ENCODE data around the gene TSHZ1. TPM values are rescaled to one million over a fixed set of nuclear protein-coding genes. Genes with fewer than 3 reads are reported as not detected.

TSHZ1 gene
- total RNA-seq, 1 experiment from 2014 or later = 2.7 TPM

DNA sequence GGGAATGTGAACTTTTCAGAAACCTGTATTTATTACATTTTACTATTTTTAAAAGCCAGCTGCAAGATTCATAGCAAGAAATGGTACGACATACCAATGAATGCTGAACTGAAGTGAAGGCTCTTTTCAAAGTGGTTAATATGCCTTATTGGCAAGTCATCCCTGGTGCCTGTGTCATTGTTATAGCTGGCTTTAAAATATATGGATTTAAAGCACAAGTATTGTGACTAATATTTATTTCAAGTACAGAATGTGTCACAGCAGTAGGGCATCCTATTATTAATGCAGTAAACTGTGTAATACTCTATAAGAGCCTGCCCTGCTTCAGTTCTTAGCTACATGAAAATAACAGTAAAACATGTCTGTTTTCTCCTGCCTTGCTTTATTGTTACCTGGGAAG lies 10.8 kb downstream of the TSHZ1 start:
- DNase-seq (ENCODE audit: low spot score) = no peak

DNA sequence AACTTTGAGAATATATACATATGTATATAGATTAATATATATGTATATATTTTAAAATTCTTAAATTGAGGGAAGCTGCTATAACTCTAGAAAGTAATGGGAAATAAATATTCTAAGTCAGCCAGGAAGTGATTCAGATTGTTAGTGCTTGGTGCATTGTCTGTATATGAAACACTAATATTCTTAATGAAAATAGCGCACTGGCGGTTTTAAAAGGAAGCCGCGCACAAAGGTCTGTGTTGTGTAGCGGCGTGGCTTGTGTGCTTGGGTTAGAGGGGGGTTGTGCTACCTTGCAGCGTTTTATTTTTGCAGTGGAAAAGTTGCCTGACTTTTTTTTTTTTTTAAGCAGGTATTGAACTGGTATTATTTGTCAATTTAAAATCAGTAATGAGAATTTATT lies 11.3 kb downstream of the TSHZ1 start:
- DNase-seq (ENCODE audit: low spot score) = no peak

DNA sequence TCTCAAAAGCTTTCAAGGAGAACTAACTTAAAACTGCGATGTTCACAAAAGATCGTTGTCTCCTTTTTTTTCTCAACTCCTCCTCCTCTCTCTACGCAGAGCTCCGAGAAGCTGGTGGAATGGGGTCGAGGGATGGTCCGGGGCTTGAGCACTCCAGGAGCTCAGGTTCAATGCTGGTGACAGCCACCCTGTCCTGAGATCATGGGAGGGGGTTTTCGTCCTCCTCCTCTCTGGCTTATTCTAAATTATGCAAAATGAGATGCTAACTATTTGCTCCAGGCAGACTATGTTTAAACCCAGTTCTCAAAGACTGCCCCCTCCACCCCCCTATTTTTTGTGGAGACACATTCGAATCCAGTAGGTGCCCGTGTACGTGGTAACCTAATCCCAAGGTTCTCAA lies 11.8 kb downstream of the TSHZ1 start:
- DNase-seq (ENCODE audit: low spot score) = no peak

DNA sequence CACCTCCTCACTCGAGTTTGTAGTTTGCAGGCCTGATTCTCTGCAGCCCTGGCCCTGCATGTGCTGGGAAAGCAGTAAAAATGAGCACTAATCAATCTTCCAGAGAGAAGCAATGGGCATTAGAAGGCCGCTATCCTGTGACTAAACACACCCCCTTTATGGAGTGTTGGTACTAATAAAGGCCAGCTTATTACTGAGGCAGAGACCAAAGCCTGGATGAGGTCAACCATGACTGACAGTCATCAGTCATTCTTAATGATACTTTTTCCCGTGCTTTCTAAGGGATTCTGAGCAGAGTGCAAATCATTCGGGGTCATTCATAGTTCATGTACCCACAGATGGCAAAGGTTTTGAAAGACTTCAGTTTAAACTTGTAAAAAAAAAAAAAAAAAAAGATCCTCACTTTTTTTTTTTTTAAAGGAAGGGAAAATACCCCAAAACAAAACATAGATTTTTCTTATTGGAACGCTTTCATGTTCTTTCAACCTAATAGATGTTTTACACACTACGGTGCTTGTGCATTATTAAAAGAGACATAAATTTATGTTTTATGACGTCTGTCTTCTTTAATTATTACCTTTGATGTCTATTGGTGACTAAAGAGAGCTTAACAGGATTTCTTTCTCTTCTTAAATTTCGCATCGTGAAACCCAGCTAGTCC lies 13.2 kb downstream of the TSHZ1 start:
- no peak for DNase-seq (ENCODE audit: low spot score)

DNA sequence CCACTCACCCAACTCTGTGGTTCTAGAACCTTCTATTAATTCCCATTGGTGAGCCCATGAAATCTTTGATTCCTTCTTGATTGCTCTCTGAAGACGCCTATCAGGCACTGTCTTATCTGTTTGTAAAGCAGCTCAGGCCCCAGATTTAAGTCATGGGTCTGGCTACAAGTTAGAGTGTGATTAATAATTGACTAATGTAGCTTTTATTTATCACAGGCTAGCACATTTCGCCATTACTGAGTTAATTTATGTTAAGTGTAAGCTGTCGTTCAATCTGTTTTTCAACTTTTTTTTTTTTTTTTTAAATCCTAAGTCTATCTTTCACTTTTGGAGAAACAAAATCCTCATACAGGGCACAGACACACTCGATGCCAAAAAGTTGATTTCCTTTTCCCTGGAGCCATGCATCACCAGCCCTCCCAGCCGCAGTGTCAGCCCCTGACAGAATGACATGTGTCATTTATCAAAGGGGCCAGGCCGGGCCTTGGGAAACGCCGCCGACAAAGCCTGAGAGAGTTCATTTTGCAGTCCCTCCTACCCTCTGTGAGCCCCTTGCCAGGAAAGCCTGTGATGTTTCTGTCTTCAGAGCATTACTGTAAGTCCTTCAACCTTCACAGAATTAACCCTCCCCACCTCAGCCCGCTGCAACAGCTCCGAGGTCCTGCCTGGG lies 15.8 kb downstream of the TSHZ1 start:
- DNase-seq (ENCODE audit: low spot score) = no peak

DNA sequence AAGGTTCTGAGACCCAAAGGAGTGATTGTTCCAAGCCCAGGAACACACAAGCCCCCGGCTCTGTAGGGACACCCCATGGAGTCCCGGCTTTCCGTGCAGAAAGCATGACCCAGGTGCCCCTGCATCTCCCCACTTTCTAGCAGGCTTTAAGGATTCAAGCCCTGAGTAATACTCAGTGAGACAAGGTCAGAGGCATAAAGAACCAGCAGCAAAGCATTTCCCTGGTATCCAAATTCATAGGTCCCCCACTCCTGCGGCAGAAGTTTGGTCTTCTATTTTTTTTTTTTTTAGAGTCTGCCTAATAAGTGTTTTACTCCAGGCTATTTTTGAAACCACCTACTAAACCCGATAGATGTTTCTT lies 16.3 kb downstream of the TSHZ1 start:
- no peak for DNase-seq (ENCODE audit: low spot score)

DNA sequence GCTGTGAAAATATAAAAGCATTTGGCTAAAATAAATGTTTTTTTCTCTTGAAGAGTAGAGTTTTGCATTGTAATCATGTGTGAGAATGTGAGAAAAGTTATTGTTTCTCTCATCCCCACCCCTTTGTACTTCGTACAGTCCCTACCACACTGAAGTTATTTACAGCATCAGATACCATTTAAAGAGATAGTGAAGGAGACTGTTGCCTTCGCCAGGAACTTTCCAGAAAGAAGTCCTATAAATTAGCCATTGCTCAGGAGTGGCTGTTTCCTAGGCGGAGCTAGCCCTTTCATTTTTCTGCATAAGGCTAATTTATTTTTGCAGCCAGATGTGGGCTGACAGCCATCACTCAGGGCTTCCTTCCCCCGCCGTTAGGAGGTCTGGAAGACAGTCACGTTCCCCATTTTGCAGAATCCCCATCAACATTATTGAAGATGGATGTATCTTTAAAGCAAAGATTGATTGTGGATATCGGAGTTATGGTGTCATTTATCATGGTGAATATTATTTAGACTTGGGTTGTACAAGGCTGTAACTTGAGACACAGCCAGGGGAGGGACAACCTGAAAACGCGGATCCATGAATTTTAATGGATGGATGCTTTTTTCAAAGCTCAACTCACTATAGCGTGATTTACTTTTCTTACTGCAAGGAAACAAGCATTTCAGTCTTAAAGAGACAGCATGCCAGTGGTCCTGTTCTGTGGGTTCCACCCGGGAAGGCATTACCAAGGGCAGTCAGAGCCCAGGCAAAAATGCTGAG lies 17.1 kb downstream of the TSHZ1 start:
- DNase-seq (ENCODE audit: low spot score) = no peak

DNA sequence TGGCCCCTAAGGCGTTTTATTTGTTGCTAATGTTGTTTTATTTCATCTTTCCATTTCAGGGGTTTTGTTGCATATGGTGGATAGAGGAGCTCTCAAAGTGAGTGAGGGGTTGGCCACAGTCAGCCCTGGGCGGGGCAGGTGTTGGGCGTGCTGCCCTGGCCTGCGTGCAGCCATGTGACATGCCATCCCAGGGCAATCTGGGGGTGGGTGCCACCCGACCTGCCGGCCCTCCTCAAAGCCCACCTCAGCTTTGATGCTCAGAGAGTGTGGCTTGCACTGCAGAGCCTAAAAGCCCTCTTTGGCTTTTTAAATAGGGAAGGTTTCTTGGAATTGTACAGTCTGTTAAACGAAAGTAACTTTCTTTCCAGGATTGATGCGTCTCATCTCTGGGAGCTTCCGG lies 18.4 kb downstream of the TSHZ1 start:
- no peak for DNase-seq (ENCODE audit: low spot score)

DNA sequence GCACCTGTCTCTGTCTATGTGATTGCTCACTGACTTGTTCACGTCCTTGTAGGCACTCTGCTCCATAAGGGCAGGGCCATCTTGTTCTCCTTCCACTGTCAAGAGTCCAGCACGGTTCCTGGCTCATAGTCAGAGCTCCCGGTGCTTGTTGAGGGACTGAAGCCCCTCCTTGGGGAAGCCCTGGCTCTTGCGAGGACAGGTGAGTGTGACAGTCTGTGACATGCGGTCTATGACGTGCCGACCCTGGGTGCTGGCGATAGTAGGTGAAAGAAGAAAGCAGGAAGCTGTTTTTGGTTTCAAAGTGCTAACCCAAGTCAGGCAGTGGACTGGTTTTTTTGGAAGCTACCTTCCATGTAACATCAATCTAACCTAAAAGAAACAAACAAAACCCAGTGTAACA lies 18.8 kb downstream of the TSHZ1 start:
- no peak for DNase-seq (ENCODE audit: low spot score)

DNA sequence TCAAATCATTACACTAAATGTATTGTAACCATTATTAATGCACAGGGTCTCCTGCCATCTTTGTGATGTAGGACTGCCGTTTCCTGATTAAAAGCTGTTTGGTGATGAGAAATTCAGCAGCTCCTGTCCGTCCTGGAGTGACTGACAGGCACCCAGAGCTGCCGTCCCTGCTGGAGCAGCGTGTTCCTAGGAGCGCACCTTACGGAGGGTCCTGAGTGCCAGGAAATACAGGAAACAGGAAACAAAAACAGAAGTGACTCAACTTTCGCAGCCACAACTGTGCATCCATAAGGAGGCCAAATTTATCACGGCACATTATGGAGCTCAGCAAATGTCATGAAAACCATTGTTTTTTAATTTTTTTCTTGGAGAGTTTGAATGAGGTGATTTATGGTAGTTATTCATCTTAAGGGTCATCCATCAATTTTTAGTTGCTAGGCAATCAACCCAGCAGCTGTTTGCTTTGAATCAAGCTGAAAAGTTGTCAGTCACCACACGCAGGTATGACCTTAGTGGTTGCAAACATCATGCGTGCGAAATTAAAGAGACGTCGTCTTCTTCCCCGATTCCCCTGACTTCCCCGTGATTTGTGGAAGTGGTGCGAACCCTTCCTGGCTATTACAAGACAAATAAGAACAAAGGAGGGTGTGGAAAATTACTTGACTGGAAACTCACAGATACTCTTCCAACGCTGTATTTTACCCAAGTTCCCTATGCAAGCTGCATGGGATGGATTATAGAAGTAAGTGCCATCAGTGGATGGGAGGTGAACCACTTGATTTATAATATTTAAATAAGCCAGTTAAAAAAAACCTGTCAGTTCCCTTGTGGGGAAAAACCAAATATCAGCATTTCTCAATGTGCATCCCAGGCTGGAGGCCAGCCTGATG lies 19.8 kb downstream of the TSHZ1 start:
- DNase-seq (ENCODE audit: low spot score) = peak; percentile 18

DNA sequence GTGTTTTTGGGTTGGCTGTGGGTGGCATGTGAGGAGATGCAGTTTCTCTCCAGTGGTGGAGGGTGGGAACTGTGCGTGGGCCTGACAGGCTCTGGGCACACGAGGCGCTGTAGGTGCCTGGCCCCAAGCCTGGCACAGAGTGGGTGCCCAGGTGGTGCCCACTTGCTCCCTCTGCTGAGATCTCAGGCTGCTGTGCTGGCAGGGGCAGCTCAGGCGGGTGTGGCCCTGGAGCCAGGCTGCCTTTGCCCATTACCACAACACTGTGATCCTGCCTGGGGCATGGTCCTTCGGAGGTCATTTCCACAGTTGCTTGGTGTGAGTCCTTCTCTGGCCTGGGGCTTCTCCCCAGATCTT lies 20.4 kb downstream of the TSHZ1 start:
- DNase-seq (ENCODE audit: low spot score) = no peak

DNA sequence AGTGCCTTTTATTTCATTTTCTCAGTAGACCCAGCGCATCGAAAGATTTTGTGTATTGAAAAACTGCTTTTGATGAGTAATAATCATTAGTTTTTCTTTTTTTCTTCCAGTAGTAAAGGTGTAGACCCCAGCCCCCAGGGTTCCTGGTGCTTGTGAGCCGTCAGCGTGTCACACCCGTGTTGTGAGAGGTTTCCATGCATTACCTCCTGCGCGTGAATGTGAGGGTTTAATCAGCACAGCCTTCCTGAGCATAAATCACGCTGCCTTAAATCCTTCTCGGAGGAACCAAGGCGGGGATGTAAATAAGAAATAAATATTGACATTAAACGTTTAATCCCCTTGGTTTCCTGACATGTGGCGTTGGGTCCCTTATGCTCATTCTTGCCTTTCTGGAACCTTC lies 24.3 kb downstream of the TSHZ1 start:
- DNase-seq (ENCODE audit: low spot score) = no peak

DNA sequence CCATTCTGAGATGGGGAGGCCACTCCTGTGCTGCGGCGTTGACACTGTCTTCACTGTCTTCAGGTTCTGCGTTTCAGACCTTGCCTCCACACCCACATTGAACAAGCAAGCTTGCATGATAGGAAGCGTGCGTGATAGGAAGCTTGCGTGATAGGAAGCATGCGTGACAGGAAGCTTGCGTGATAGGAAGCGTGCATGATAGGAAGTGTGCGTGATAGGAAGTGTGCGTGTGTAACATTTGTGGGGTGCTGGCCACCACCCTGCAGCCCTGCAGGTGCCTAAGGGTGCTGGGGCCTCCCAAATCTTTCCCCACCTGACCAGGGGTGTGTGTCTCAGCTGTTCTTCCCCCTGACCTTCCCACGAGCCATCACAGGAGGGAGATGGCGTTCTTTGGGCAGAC lies 25.3 kb downstream of the TSHZ1 start:
- no peak for DNase-seq (ENCODE audit: low spot score)

DNA sequence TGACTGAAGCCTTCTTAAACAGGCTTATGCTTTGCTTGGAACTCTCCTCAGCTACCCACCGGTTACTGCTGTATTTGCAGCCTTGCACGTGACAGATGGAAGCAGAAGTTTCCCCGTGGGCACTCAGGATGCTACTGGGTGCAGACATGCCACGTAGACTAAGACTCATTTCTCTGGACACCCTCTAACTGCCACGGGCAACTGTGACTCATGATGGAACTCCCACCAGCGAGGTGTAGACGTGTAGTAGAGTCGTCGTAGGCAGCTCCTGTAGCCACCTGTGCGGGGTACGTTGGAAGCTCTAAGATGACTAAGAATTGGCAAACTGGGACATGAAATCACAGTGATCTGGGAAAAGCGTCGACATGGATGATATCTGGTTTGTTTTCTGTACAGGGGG lies 27.5 kb downstream of the TSHZ1 start:
- no peak for DNase-seq (ENCODE audit: low spot score)

DNA sequence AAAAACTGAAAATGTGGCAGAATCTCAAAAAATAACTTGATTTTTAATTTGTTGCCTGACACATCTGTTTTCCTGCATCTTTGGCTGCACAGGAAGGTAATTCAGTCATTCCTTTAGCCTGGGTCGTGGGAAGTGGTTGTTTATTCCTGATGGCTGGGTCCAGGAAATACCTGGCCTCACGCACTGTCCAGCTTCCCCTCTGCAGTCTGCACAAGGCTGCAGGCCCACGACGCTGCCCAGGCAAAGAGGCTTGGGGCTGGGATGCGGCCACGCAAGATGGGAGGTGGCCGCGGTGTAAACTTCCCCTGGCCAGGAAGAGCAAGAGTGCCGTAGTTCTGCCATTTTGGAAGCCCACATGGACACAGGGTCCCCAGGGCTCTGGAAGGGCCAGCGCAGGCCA lies 28.2 kb downstream of the TSHZ1 start:
- no peak for DNase-seq (ENCODE audit: low spot score)

DNA sequence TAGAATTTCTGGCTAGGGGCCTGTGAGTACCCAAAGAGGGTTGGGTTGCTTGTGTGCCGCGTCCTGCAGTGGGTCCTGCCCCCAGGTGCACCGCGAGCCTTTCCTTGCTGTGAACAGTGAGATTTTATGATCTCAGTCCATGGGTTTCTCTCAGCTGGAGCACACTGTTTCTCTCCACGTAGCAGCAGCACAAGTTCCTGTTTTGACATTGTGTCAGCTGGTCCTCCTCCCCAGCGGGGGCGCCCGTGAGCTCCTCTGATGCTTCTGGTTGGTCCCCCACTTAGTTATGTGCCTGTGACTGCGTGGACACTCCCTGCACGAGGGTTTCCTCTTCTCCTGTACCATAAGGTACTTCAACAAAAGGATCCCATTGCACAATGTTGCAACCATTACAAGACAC lies 29.8 kb downstream of the TSHZ1 start:
- DNase-seq (ENCODE audit: low spot score) = no peak

DNA sequence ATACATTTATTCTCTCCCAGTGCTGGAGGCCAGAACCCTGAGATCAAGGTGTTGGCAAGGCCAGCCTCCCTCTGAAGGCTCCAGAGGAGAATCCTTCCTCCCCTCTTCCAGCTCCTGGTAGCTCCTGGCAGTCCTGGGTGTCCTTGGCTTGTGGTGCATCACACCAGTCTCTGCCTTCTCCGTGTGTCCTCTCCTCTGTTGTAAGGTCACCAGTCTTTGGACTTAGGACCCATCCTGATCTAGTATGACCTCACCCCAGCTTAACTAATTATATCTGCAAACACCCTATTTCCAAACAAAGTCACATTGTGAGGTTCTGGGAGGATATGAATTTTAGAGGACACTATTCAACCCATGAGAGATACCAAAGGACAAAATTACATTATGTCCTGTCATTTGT lies 31.1 kb downstream of the TSHZ1 start:
- no peak for DNase-seq (ENCODE audit: low spot score)

DNA sequence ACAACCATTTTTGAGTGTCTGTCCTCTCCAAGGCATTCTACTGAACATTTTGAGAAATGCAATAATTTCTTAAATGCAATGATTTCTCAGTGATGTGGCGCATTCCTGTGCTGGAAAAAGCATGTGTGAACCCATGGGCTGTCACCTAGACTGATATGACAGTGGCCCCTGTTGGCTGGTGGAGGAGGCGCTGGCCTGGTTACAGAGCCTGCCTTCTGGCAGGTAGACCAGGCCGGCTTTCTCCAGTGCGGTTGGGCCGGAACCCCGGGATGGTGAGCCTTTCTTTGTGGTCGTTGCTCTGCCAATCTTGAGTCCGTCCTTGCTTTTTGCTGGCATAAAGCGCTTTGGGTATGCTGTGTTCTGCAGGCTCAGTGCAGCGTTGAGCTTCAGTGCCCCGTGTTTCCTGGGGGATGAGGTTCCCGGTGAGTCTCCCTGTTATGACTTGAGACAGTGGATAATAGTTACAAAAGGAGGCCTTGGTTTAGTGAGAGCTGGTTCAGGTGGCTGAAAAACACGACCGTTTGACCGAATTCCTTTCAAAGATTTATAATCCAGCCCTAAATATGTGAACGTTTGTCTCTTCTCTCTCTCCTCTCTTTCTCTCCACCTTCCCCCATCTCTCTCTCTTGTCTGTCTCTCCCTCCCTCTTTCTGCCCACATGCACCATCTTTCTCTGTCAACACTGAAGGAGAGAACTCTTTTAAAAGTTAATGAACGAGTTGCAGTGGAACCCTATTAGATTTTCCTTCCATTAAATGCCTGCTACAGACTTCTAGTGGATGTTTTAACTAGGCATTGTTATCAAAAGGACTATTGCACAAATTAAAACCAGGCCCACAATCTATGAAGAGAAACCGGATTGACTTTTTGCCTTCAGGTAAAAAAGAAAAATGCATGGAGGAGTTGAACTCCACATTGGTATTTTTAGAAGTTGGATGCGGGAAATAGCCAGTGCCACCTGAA lies 34.0 kb downstream of the TSHZ1 start:
- no peak for DNase-seq (ENCODE audit: low spot score)

DNA sequence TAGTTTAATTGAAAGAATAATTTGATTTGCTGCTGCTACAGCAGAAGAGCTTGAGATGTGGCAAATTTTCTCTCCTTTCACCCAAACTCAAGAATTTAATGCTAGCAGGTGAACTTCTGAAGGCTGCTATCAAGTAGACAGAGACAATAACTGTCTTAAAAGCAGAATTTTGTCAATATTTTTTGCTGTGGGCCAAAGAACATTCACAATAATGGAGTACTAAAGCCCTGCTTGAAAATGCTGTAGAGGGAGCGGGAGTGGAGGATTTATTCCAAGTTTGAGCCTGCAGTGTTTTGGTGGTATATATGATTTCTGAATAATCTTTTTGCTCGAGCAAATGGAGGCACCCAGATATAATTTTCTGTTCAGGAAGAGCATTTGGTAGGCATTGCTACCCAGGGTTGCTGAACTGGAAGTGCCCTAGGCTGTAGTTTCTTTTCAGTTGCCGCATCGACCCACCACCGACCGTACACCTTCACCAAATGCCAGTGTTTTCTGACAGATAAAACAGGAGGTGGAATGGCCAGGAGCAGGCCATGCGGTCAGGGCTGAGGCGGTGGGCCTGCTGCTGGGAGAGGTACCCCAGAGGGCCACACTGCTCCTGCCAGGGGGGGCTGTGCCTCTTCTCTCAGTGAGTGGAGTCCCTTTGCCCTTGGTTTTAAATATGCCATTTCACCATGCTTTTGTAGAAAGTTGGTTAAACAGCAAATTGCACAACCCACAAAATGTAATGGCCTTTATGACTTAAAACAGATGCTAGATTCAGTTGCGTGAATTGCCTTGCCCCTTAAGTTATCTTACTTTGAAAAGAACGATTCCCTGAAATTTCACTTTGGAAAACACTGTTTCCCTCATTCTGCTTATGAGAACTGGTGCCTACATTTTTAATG lies 36.4 kb downstream of the TSHZ1 start:
- DNase-seq (ENCODE audit: low spot score) = no peak

Measured in A172 (cell line).